Ishikawa (cell line): ENCODE measurements around the gene COMT.
A peak's percentile ranks its signal among the peaks of the same experiment; 100 is the strongest.

Experiments used
- CEBPB ChIP-seq: IDR thresholded peaks from 2 replicates; pipeline ENCODE4 v1.6.1; 2012
- CREB1 ChIP-seq: IDR thresholded peaks from 2 replicates; pipeline ENCODE4 v1.6.1; 2012; ENCODE audit warnings: low read depth
- EGR1 ChIP-seq: IDR thresholded peaks from 2 replicates; pipeline ENCODE4 v1.6.1; 2012
- EP300 ChIP-seq: IDR thresholded peaks from 2 replicates; pipeline ENCODE4 v1.6.1; 2012; ENCODE audit warnings: borderline replicate concordance
- FOXM1 ChIP-seq: IDR thresholded peaks from 2 replicates; pipeline ENCODE4 v1.6.1; 2012; ENCODE audit warnings: low read depth, borderline replicate concordance
- NFIC ChIP-seq: IDR thresholded peaks from 2 replicates; pipeline ENCODE4 v1.6.1; 2012
- RAD21 ChIP-seq: IDR thresholded peaks from 2 replicates; pipeline ENCODE4 v1.6.1; 2012; ENCODE audit warnings: low read depth
- TAF1 ChIP-seq: IDR thresholded peaks from 2 replicates; pipeline ENCODE4 v1.6.1; 2012; ENCODE audit warnings: low read depth, mild to moderate bottlenecking
- TCF12 ChIP-seq: IDR thresholded peaks from 2 replicates; pipeline ENCODE4 v1.6.1; 2012; ENCODE audit warnings: low read depth
- TEAD4 ChIP-seq: IDR thresholded peaks from 2 replicates; pipeline ENCODE4 v1.6.1; 2012
- YY1 ChIP-seq: IDR thresholded peaks from 2 replicates; pipeline ENCODE4 v1.6.1; 2012; ENCODE audit warnings: low read depth
- ZBTB7A ChIP-seq: IDR thresholded peaks from 2 replicates; pipeline ENCODE4 v1.6.1; 2012; ENCODE audit warnings: low read depth
- TF ChIP-seq, protein P1 (sequence below): IDR thresholded peaks from 2 replicates; pipeline ENCODE4 v1.6.1; 2012
- TF ChIP-seq, protein P2 (sequence below): IDR thresholded peaks from 2 replicates; pipeline ENCODE4 v1.6.1; 2012
- TF ChIP-seq, protein P3 (sequence below): IDR thresholded peaks from 2 replicates; pipeline ENCODE4 v1.6.1; 2012; ENCODE audit warnings: low read depth, mild to moderate bottlenecking

Gene COMT

DNA sequence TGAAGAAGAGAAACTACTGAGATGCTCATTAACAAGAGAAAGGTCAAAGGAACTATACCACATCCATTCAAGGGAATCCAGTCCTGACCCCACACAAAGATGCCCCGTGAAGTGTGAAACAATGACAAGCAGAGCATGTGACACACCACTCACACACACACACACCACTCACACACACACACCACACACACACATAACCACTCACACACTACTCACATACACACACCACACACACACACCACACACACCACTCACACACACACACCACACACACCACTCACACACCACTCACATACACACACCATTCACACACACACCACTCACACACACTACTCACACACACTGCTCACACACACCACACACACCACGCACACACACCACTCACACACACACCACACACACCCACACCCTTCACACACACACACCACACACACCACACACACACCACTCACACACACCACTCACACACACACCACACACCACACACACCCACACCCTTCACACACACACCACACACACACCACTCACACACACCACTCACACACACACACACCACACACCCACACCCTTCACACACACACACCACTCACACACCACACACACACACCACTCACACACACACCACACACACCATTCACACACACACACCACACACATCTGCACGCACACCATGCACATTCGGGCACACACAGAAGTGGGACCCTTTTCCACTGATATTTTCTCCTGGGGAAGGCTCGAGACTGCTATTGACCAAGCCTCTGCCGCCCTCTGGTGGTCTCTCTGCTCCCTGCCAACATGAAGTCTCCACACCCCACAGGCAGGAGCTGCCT lies 32.0 kb upstream of the COMT start:
- no peak for TF ChIP-seq FOXM1
- TF ChIP-seq RAD21, result peak; percentile 96

DNA sequence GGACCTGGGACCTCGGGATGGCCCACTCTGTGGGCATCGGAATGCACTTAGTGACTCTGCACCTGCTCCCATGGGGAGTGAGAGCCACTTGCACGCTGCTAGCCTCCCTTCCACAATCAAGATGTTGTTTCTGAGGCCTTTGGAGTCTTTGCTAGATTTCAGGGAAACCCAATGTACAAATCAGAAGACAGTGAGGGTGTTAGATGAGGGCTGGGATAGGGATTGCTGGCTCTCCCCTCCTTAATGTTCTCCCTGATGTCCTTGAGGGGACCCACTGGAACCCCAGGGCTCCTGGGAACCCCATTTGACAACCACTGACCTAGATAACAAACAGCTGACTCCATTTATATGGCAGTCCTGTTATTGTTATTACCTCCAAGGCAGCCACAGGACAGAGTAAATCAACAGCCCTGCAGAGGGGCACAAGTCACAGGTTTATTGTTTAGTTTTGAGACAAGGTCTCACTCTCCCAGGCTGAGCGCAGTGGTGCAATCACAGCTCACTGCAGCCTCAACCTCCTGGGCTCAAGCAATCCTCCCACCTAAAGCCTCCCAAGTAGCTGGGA lies 31.3 kb upstream of the COMT start:
- no peak for TF ChIP-seq TCF12
- TF ChIP-seq, protein P1, sequence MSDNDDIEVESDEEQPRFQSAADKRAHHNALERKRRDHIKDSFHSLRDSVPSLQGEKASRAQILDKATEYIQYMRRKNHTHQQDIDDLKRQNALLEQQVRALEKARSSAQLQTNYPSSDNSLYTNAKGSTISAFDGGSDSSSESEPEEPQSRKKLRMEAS, result no peak
- TF ChIP-seq EP300, result no peak
- TF ChIP-seq TEAD4, result no peak
- TF ChIP-seq CEBPB, result no peak
- TF ChIP-seq, protein P2, sequence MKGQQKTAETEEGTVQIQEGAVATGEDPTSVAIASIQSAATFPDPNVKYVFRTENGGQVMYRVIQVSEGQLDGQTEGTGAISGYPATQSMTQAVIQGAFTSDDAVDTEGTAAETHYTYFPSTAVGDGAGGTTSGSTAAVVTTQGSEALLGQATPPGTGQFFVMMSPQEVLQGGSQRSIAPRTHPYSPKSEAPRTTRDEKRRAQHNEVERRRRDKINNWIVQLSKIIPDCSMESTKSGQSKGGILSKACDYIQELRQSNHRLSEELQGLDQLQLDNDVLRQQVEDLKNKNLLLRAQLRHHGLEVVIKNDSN, result no peak
- no peak for TF ChIP-seq TAF1
- no peak for TF ChIP-seq EGR1
- TF ChIP-seq, protein P3, sequence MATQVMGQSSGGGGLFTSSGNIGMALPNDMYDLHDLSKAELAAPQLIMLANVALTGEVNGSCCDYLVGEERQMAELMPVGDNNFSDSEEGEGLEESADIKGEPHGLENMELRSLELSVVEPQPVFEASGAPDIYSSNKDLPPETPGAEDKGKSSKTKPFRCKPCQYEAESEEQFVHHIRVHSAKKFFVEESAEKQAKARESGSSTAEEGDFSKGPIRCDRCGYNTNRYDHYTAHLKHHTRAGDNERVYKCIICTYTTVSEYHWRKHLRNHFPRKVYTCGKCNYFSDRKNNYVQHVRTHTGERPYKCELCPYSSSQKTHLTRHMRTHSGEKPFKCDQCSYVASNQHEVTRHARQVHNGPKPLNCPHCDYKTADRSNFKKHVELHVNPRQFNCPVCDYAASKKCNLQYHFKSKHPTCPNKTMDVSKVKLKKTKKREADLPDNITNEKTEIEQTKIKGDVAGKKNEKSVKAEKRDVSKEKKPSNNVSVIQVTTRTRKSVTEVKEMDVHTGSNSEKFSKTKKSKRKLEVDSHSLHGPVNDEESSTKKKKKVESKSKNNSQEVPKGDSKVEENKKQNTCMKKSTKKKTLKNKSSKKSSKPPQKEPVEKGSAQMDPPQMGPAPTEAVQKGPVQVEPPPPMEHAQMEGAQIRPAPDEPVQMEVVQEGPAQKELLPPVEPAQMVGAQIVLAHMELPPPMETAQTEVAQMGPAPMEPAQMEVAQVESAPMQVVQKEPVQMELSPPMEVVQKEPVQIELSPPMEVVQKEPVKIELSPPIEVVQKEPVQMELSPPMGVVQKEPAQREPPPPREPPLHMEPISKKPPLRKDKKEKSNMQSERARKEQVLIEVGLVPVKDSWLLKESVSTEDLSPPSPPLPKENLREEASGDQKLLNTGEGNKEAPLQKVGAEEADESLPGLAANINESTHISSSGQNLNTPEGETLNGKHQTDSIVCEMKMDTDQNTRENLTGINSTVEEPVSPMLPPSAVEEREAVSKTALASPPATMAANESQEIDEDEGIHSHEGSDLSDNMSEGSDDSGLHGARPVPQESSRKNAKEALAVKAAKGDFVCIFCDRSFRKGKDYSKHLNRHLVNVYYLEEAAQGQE, result no peak
- no peak for TF ChIP-seq CREB1
- TF ChIP-seq ZBTB7A, result no peak

DNA sequence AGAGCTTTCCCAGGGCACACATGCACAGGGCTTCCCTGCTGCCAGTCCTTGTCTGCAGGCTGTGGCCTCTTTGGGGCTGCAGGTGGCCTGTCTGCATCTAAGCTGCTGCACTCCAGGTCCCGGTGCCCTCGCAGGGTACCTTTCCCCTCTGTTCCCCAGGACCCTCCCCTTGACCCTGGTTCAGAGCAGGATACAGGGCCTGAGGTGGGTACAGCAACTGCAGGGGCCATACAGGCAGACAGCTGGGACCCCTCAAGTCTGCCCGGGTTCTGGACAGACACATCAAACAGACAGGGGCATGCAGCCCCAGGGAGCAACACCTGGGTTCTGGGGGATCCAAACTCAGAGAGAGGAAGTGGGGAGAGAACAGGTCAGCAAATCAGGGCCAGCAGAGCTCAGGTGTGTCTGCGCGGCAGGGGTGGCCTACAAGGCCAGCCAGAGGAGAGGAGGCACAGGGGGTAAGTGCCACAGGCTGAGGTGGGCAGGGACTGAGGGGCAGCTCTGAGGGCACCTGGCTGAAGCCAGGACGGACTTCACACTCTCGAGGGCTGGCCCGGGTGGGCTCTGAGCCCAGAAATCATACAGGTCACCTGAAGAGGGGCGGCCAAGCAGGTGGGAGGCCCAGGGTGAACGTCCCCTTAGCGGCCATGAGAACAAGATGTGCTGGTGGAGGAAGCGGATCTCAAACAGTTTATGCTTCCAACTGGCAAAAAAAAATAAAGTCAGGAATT lies 29.9 kb upstream of the COMT start:
- TF ChIP-seq CEBPB, result no peak

DNA sequence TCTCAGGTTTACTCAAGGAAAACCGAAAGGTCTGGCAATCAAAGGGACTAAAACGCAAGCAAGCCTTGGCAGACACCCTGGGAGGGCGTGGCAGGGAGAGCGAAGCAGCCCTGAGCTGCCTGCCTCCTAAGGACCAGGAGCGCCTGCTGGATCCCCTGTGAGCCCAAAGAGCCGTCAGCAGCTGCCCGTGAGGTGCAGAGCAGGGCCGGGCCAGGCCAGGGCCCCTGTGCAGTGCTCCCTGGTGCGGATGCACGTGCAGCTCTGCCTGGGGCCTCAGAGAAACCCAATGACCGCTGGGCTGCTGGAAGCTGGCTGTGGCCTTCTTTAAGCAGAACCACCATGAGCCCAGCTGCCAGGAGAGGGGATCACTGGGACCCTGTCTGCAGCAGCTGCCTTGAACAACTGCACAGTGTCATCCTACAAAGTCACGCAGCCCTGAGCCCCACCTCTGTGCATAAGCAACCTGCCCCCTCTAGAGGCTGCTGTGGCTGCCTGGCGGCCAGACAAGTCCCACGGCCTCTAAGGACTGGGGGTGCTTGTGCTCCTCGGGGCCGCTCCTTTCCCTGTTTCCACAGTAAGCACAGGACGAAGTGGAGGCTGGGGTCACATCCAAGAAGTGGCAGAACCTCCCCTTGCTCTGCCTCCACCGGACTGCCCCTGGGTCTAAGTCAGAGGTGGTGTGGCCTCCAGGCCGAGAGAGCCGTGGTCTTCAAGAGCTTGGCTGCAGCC lies 29.1 kb upstream of the COMT start:
- no peak for TF ChIP-seq RAD21
- no peak for TF ChIP-seq YY1
- TF ChIP-seq ZBTB7A, result no peak
- no peak for TF ChIP-seq CREB1
- no peak for TF ChIP-seq FOXM1
- TF ChIP-seq NFIC, result no peak
- TF ChIP-seq, protein P2, result no peak

DNA sequence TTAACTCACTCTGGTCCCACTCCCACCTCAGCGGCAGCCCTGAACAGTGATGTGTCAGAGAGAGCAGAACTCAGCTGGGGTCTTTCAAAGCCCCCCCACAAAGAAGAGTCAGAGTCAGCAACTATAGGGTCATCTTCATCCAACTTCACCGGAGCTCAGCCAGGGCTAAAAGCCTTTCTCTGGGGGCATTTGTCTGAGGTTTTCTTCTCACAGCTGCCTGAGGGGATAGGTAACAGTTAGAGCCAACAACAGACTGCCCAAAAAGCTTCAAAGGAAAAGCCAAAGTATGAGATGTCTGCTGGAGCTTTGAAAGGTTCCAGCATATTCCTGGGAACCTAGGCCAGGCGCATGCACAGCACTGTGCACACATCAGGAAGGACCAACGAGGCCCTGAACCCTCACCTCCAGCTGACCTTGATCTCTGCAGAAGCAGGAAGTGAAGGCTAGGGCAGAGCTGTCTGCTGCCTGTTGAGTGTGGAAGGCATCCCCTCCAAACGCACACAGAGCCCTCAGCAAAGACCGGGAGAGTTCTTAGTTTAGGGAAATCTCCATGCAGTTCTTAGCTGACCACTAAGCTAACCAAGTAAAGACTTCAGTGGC lies 28.1 kb upstream of the COMT start:
- TF ChIP-seq EP300 (no peak), FOXM1 (no peak), NFIC (no peak), TCF12 (no peak), YY1 (no peak), EGR1 (no peak), TEAD4 (no peak), CREB1 (no peak), RAD21 (no peak)
- TF ChIP-seq, protein P1, result no peak
- TF ChIP-seq, protein P3, result no peak
